Spinal cord (tissue), 10 donors: Measurements from ENCODE around the gene FRAS1. TPM values are rescaled to one million over a fixed set of nuclear protein-coding genes. Genes with fewer than 3 reads are reported as not detected.
A peak's percentile ranks its signal among the peaks of the same experiment; 100 is the strongest.

Source experiments
- DNase-seq, 6 donors: peaks; one replicate each; pipeline versions ENCODE4 v3.0.0 to v3.0.0-alpha.2; 2013 to 2015; ENCODE audit warnings: low spot score in 6 of 6, low read depth in 4 of 6
- H3K27ac ChIP-seq: one replicate; pipeline ENCODE4 v1.5.1; 2013; ENCODE audit warnings: low read depth, low read length, control low read depth
- H3K27me3 ChIP-seq: one replicate; pipeline ENCODE4 v1.6.1; 2013; ENCODE audit warnings: low read length; ENCODE audit not compliant: control insufficient read depth, insufficient read depth
- H3K36me3 ChIP-seq: one replicate; pipeline ENCODE4 v1.6.1; 2013; ENCODE audit warnings: low read length; ENCODE audit not compliant: control insufficient read depth, insufficient read depth
- H3K4me1 ChIP-seq: one replicate; pipeline ENCODE4 v1.6.1; 2013; ENCODE audit warnings: low read length; ENCODE audit not compliant: control insufficient read depth, insufficient read depth
- H3K4me3 ChIP-seq: one replicate; pipeline ENCODE4 v1.5.1; 2013; ENCODE audit warnings: low read depth, low read length, control low read depth
- H3K9me3 ChIP-seq: one replicate; pipeline ENCODE4 v1.6.1; 2013; ENCODE audit warnings: low read length; ENCODE audit not compliant: control insufficient read depth, insufficient read depth
- WGBS: methylation state at CpG from one replicate; pipeline ENCODE4 v1.1.5; 2013; ENCODE audit warnings: missing lambda C conversion rate; ENCODE audit not compliant: insufficient coverage; 5-methylcytosine and 5-hydroxymethylcytosine counted together
- polyA plus RNA-seq, 2 donors: library from polyadenylated mRNA; unstranded; fragments of 120-200 nt; gene quantifications; one replicate each; pipeline ENCODE4 v1.2.1, GENCODE V29; 2013; ENCODE audit not compliant: insufficient read length in 2 of 2
- total RNA-seq, 2 donors: library from RNA; depleted of rRNA in 1 of 2; stranded (reverse); fragments of 120-200 nt in 1 of 2; fragments of >200 nt in 1 of 2; gene quantifications; one replicate each; pipeline versions ENCODE4 v1.2.3 to v1.2.4, GENCODE V29; 2013 to 2014
- donor health status: healthy.

FRAS1 gene
- total and polyA plus RNA-seq, 4 donors = 7.5 to 24.0 (median 16.5) TPM

DNA sequence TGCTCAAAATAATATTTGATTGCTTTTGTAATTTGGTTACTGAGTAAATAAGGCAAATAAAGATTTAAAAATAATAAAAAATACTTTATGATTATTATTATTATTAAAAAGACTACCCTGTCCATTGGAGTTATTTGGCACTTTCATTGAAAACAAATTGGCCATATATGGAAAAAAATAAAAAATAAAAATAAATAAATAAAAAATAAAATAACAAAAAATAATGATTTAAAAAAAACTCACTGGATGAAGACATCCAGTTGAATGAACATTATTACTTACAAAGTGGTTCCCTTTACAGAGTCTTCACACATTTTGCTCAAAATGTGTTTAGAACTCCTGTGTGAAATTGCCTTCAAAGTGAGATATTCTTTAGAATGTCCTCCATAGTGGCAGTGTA lies 353.1 kb downstream of the FRAS1 start:
- Histone ChIP-seq H3K27ac (no peak overlapping the region), H3K4me1 (no peaks in the 10 kb centered on the region), H3K27me3 (no peaks in the 10 kb centered on the region), H3K4me3 (no peak overlapping the region), H3K36me3 (no peaks in the 10 kb centered on the region), H3K9me3 (no peaks in the 10 kb centered on the region)
- no peak for DNase-seq

DNA sequence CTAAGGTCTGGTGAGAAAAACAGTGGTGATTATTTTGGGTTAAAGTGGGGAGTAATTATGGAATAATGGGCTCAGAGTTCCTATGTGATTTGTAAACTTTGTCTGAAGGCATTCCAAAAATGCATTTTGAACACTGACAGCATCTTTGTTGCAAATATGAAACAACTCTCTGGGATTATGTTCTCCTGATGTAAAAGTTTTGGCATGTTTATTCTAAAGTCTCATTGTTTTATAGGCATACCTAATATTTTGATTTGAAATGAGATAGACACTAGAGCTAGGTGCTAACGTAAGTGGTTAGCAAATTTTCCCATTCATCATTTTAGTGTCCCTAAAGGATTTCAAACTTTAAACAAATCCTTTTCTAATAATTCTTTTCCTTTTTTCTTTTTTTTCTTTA lies 353.6 kb downstream of the FRAS1 start:
- no peaks in the 10 kb centered on the region for H3K4me1 ChIP-seq
- no CpG with 5 or more reads among the region's 1 CpG for WGBS
- H3K27me3 ChIP-seq = no peaks in the 10 kb centered on the region
- no peak for DNase-seq
- H3K36me3 ChIP-seq = no peaks in the 10 kb centered on the region
- no peak overlapping the region for H3K27ac ChIP-seq
- H3K9me3 ChIP-seq = no peaks in the 10 kb centered on the region
- no peak overlapping the region for H3K4me3 ChIP-seq

DNA sequence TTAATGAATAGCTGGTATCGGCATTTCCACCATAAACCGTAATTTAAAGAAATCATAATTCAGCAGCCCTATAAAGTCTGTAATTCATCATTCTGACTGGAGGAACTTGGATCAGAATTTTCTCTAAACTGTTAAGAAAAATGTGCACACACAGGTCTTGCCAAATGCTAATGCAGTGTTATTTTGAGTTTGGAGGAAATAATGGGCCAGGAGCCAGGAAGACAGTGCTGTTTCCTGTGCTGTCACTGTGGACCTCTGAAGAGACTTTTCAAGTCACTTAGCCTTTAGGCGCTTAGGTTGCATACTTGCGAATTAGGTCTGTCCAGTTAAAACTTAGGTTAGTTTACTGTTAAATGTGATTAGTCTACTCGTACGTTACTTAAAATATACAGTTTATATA lies 357.0 kb downstream of the FRAS1 start:
- H3K4me1 ChIP-seq = no peaks in the 10 kb centered on the region
- WGBS = 100% methylated on average over 1 of the region's 6 CpGs
- no peak overlapping the region for H3K4me3 ChIP-seq
- no peaks in the 10 kb centered on the region for H3K27me3 ChIP-seq
- peak in 2 of 6 donors; percentile 32 to 39 for DNase-seq
- no peaks in the 10 kb centered on the region for H3K9me3 ChIP-seq
- no peak overlapping the region for H3K27ac ChIP-seq
- H3K36me3 ChIP-seq = no peaks in the 10 kb centered on the region

DNA sequence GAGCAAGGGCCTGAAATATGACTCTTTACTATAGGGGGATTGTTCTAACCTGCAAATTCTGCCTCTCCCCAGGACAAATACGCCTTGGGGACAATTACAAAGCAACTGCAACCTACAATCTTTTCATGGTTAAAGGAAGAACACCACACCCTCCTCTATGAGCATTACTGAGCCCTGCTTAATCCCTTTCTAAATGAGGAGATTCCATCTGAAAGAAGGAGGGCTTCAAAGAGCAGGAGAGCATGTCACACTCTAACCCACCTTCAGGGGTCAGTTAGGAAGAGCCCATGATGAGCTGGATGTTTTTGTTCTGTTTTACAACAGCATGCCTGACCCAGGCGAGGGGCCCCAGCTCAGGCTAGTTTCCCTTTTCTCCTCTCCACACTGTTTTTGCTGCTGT lies 360.5 kb downstream of the FRAS1 start:
- H3K27ac ChIP-seq = no peak overlapping the region
- no peaks in the 10 kb centered on the region for H3K27me3 ChIP-seq
- no peak for DNase-seq
- no peak overlapping the region for H3K4me3 ChIP-seq
- no peaks in the 10 kb centered on the region for H3K36me3 ChIP-seq
- no peaks in the 10 kb centered on the region for H3K9me3 ChIP-seq
- WGBS = no CpG with 5 or more reads among the region's 2 CpGs
- H3K4me1 ChIP-seq = no peaks in the 10 kb centered on the region

DNA sequence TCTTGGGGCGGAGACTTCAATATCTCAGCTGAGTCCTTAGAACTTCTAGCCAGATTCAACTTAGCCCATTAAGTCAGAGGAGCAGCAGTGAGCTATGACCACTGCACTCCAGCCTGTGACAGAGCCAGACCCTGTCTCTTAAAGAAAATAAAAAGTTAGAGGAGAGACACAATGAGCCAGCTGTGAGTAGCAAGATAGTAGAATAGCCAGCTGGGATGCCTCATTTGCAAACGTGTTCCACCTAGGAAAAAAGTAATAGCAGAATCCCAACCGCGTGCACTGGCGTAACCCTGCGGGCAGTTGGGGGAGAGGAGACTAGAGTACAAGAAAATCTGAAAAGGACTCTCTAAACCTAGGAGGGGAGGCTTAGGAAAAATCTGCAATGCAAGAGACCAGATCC lies 361.3 kb downstream of the FRAS1 start:
- Histone ChIP-seq H3K36me3 (no peaks in the 10 kb centered on the region), H3K27ac (no peak overlapping the region), H3K27me3 (no peaks in the 10 kb centered on the region), H3K9me3 (no peaks in the 10 kb centered on the region), H3K4me1 (no peaks in the 10 kb centered on the region), H3K4me3 (no peak overlapping the region)
- no peak for DNase-seq
- 58% methylated on average over 5 of the region's 6 CpGs for WGBS

DNA sequence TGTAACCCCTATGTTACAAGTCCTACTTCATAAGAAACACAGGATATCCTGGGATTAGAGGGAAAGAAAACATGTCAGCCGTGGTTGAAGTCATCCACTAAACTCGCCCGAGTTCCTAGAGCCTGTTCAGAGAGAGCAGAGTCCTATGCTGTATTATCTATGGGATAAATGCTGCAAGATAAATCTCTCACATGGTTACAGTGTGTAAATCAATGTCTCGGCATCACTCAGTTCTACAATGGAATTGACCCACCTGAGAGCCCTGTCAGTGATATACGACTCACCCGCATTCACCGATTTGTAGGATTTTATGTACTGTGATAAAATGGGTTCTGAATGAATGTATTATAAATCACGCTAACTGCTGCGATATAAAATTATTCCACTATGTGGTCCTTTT lies 366.7 kb downstream of the FRAS1 start:
- H3K9me3 ChIP-seq = no peaks in the 10 kb centered on the region
- H3K4me1 ChIP-seq = no peaks in the 10 kb centered on the region
- H3K27me3 ChIP-seq = no peaks in the 10 kb centered on the region
- H3K36me3 ChIP-seq = no peaks in the 10 kb centered on the region
- H3K27ac ChIP-seq = no peak overlapping the region
- DNase-seq = peak in 1 of 6 donors; percentile 48
- no CpG with 5 or more reads among the region's 9 CpGs for WGBS
- no peak overlapping the region for H3K4me3 ChIP-seq

DNA sequence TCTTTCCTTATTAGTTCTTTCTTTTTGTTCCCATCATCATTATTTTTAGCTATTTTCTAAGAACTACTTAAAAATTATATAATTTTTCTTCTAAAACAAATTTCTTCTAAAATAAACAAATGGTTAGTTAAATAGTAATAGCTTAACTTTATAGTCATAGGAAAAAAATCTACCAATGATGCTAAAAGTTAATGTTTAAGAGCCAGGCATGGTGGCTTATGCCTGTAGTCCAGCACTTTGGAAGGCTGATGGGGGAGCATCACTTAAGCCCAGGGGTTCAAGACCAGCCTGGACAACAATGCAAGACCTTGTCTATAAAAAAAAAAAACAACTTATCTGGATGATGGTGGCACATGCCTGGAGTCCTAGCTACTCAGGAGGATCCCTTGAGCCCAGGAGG lies 367.3 kb downstream of the FRAS1 start:
- DNase-seq = no peak
- H3K36me3 ChIP-seq = no peaks in the 10 kb centered on the region
- no peak overlapping the region for H3K27ac ChIP-seq
- no peaks in the 10 kb centered on the region for H3K4me1 ChIP-seq
- no peak overlapping the region for H3K4me3 ChIP-seq
- no peaks in the 10 kb centered on the region for H3K9me3 ChIP-seq
- H3K27me3 ChIP-seq = no peaks in the 10 kb centered on the region

DNA sequence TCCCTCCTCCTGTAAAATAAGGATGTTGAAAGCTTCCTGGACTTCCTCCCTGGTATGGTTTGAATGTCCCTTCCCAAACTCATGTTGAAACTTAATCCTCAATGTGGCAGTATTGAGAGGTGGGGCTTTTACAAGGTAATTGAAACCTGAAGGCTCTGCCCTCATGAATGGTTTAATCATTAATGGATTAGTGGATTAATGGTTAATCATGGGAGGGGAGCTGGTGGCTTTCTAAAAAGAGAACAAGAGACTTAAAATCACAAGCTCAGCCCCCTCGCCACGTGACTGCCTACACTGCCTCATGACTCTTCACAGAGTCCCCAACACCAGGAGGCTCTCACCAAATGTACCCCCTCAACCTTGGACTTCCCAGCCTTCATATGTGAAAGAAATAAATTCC lies 369.8 kb downstream of the FRAS1 start:
- no peaks in the 10 kb centered on the region for H3K9me3 ChIP-seq
- no peak for DNase-seq

DNA sequence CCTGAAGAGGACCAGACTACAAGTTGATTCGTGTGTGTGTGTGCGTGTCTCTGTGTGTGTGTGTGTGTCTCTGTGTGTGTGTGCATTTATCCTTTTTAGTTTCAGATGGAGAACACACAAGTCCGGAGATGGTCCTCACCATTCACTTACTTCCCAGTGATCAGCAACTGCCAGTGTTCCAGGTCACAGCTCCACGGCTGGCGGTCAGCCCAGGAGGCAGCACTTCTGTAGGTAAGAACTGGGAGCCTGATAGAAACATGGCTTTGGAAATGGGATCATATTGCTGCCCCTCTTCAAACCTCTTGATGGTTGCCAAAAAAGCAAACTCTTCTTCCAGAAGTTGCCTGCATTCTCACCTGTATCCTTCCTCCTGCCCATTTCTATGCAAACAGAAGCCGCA lies 371.9 kb downstream of the FRAS1 start:
- Histone ChIP-seq H3K27ac (no peak overlapping the region), H3K4me3 (no peak overlapping the region), H3K9me3 (no peaks in the 10 kb centered on the region), H3K27me3 (no peaks in the 10 kb centered on the region), H3K36me3 (no peaks in the 10 kb centered on the region), H3K4me1 (no peaks in the 10 kb centered on the region)
- no peak for DNase-seq
- no CpG with 5 or more reads among the region's 6 CpGs for WGBS

More for the DNA sequence above, 369.8 kb downstream of the FRAS1 start:
- Histone ChIP-seq H3K27ac (no peak overlapping the region), H3K4me3 (no peak overlapping the region), H3K36me3 (no peaks in the 10 kb centered on the region), H3K27me3 (no peaks in the 10 kb centered on the region), H3K4me1 (no peaks in the 10 kb centered on the region)
- no CpG with 5 or more reads among the region's 2 CpGs for WGBS

DNA sequence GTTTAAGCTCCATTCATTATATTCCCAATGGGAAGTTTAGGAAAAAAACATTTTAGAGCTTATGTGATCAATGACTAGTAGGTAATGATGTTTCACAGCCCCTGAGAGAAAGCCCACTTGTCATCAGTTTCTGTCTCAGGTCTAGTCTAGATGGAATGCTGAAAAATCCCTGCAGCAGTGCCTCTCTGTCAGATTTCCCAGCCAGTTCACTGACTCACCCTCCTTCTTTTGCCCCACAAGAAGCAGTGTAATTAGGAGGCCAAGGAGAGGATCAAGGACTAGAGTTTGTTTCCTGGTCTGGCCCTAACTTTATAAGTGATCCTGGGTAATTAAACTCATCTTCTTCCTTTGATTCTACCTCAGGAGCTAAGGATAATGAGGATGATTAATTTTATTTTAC lies 375.8 kb downstream of the FRAS1 start:
- H3K9me3 ChIP-seq = no peaks in the 10 kb centered on the region
- H3K4me1 ChIP-seq = no peaks in the 10 kb centered on the region
- H3K27ac ChIP-seq = no peak overlapping the region
- DNase-seq = no peak
- no peaks in the 10 kb centered on the region for H3K36me3 ChIP-seq
- H3K4me3 ChIP-seq = no peak overlapping the region
- H3K27me3 ChIP-seq = no peaks in the 10 kb centered on the region
